Motor neuron (in vitro differentiated cells): ENCODE data around the gene MYLK. TPM values are rescaled to one million over a fixed set of nuclear protein-coding genes. Genes with fewer than 3 reads are reported as not detected.
"Not testable (repeated sequence)": the region's sequence is repeated elsewhere in the genome, so short reads cannot be mapped to it uniquely, and the experiment has no call there.

Experiments used
- ATAC-seq, 8 experiments: fragments of 200-7000 bp; cut with Tn5 transposase; replicated peaks in 6 of 8; 2 replicates each; pipeline ENCODE4 v1.8.0; 2021; ENCODE audit warnings: mild to moderate bottlenecking in 8 of 8, moderate library complexity in 8 of 8
- H3K27ac ChIP-seq, 2 donors: fragments of 250-450 bp; sonication (Bioruptor Pico); 2 replicates each; pipeline ENCODE4 v1.9.0; 2021; ENCODE audit warnings: antibody characterized with exemption in 2 of 2, mild to moderate bottlenecking in 2 of 2, moderate library complexity in 1 of 2
- H3K4me1 ChIP-seq, 2 donors: fragments of 250-450 bp; sonication (Bioruptor Pico); replicated peaks in 1 of 2; 2 replicates each; pipeline ENCODE4 v1.6.1; 2021; ENCODE audit warnings: antibody characterized with exemption in 2 of 2, mild to moderate bottlenecking in 2 of 2, moderate library complexity in 1 of 2
- H3K4me3 ChIP-seq, 5 donors: fragments of 250-450 bp; sonication (Bioruptor Pico); 2 replicates each; pipeline ENCODE4 v1.9.0; 2021; ENCODE audit warnings: antibody characterized with exemption in 5 of 5, mild to moderate bottlenecking in 5 of 5, moderate library complexity in 4 of 5
- WGBS, 10 experiments: fragments of 450-650 bp; shearing (Covaris generic); methylation state at CpG; one replicate each; pipeline ENCODE4 v1.0.0; 2022; 5-methylcytosine and 5-hydroxymethylcytosine counted together
- in situ Hi-C, 9 experiments: fragments of 400-800 bp; cut with MboI; loops; one replicate each; pipeline ENCODE4 v1.15.0; 2021; ENCODE audit warnings: low sequenced_read_pairs in 9 of 9, low pct_unique_long_range_greater_than_20kb in 2 of 9; ENCODE audit not compliant: unreplicated experiment in 9 of 9
- total RNA-seq, 8 experiments: library from RNA; unstranded; fragments of 300-600 nt; gene quantifications; 2 replicates each; pipeline versions ENCODE4 v1.2.3 to v1.2.4, GENCODE V29; 2022

MYLK gene
- total RNA-seq, 8 experiments from 2014 or later = 1.8 to 18.7 (median 6.1) TPM

DNA sequence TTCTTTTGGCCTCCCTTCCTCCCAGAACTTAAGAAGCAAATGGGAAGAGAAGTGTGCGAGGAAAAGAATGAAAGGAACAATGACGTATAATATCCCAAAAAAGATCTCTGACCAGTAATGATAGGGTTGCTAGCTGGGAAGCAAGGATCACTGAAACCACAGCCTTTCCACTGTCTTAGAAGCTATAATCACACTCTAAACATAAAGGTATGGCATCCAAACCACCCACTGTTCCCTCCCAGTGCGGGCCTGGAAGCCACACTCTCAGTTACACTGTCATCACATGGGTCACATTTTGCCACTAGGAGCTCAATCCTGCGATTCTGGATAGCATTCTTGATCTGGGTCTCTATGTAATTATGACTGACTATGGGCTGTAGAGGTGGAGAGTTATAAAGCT is 167.7 kb downstream of the MYLK start:
- 64 to 100% (median 82%) methylated on average over 1 to 4 of the region's 4 CpGs; no CpG with 5 or more reads in 2 of the 10 experiments for WGBS, 10 experiments
- in situ Hi-C loops = loop anchor here in 4 of 9 experiments (10.0 kb wide), 2 partner anchors 62 to 72 kb away; no protein-coding TSS in a partner anchor
- Histone ChIP-seq H3K4me1 (peaks cover 0 to 11% of the 10 kb centered on the region in 2 donors), H3K4me3 (no peak overlapping the region), H3K27ac (no peak overlapping the region)
- ATAC-seq = no peak

DNA sequence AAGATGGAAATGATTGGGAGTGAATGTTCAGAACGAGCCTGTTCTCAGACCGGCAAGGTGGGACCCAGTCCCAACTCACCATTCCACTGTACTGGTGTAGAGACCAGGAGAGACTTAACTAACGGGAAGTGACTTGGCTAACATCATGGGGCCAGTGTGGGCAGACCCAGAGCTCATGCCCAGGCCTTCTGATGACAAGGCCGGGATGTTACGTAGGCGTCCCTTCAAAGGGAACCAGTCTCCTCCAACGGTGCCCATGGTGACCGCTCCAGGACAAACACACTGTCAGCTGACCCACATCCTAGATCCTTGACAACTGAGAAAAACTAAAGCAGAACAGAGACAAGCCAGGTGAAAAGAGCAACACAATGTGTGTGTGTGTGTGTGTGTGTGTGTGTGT is 170.9 kb downstream of the MYLK start:
- H3K27ac ChIP-seq = no peak overlapping the region
- peaks cover 0 to 9% of the 10 kb centered on the region in 2 donors for H3K4me1 ChIP-seq
- 80 to 100% (median 84%) methylated on average over 1 to 7 of the region's 8 CpGs; no CpG with 5 or more reads in 5 of the 10 experiments for WGBS, 10 experiments
- H3K4me3 ChIP-seq = no peak overlapping the region
- ATAC-seq = peak in 5 of 8 experiments; percentile 39 to 99 (median 89)
- in situ Hi-C loops = loop anchor here in 4 of 9 experiments (10.0 kb wide), 2 partner anchors 58 to 68 kb away; no protein-coding TSS in a partner anchor

DNA sequence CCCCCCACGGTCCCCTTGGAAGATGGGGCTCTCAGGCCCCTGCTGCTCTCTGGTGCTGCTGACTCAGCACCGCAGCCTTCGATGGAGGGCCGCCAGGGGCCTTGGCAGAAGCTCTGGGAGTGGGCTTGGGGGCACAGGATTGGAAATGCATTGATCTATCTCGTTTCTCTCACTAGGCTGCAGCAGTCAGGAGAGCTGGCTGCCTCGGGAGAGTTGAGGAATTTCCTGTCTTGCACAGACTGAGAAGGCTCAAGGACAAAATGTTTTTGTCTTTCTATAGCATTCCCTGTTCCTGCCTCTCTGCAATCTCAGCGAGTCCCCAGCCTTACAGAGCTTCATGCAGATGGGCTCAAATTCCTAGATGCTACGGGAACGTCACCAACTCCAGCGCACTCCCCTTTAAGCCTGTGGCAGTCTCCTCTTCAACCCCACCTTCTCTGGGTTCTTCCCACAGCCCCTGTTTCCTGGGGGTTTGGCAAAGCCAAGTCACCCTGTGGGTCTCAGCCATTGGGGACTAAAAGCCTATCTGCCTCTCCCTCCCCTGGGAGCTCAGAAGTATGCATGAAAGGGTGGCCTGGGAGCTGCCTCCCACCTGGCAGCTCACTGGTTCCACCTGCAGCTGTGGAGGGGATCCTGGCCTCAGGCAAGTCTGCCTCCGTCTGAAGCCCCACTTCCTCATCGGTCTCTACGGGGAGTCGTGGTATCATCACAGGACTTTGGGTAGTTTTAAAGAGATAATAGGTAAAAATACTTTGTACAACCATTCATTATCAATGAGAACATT is 171.9 kb downstream of the MYLK start:
- ATAC-seq = peak in 3 of 8 experiments; percentile 32 to 37 (median 36)
- peaks cover 0 to 9% of the 10 kb centered on the region in 2 donors for H3K4me1 ChIP-seq
- in situ Hi-C loops = loop anchor here in 4 of 9 experiments (10.0 kb wide), 2 partner anchors 57 to 67 kb away; no protein-coding TSS in a partner anchor
- WGBS, 10 experiments = 20 to 96% (median 55%) methylated on average over 1 to 6 of the region's 14 CpGs; no CpG with 5 or more reads in 4 of the 10 experiments
- H3K27ac ChIP-seq = no peak overlapping the region
- no peak overlapping the region for H3K4me3 ChIP-seq

DNA sequence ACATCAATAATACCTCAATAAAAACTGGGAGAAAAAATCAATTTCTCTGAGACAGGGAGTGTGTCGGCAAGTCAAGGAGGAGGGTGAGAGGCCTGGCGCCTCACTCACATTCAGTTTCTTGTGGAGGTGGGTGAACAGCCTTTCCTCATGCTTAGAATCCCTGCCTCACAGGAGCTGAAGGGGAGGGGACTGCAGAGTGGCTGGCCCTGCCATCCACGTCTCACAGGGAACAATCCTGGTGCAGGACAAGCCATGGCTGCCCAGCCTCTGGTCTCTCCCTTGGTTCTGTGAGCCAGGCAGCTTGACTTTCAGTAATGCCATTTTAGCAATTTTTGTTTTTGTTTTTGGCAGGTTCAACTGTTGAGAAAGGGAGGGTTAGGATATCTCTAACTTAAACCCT is 172.8 kb downstream of the MYLK start:
- in situ Hi-C loops = loop anchor here in 4 of 9 experiments (10.0 kb wide), 2 partner anchors 57 to 67 kb away; no protein-coding TSS in a partner anchor
- Histone ChIP-seq H3K27ac (no peak overlapping the region), H3K4me3 (no peak overlapping the region), H3K4me1 (peaks cover 0 to 9% of the 10 kb centered on the region in 2 donors)
- no peak for ATAC-seq
- 60 to 100% (median 97%) methylated on average over 1 to 3 of the region's 3 CpGs; no CpG with 5 or more reads in 6 of the 10 experiments for WGBS, 10 experiments

DNA sequence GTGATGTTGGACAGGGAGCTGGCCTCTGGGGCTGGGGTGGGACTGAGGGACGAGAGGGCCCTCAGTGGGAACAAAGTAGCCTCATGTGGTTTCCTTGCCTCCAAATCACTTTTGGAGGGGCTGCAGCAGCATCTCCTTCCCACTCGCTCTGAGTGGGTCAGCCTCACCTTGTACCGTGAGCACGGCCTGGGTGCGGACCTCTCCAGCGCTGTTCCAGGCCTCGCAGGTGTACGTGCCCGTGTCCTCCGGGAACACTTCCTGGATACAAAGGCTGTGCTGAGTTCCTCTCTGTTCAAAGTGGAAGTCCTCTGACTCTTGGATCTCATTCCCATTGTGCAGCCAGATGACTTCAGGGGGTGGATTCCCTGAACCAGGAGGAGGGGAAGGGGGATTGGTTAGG is 175.6 kb downstream of the MYLK start:
- Histone ChIP-seq H3K4me1 (peaks cover 0 to 9% of the 10 kb centered on the region in 2 donors), H3K4me3 (no peak overlapping the region), H3K27ac (no peak overlapping the region)
- 87 to 94% methylated on average over 7 to 9 of the region's 10 CpGs; no CpG with 5 or more reads in 8 of the 10 experiments for WGBS, 10 experiments
- no peak for ATAC-seq
- in situ Hi-C loops = loop anchor here in 1 of 9 experiments (10.0 kb wide), 1 partner anchor 54 kb away; no protein-coding TSS in a partner anchor

DNA sequence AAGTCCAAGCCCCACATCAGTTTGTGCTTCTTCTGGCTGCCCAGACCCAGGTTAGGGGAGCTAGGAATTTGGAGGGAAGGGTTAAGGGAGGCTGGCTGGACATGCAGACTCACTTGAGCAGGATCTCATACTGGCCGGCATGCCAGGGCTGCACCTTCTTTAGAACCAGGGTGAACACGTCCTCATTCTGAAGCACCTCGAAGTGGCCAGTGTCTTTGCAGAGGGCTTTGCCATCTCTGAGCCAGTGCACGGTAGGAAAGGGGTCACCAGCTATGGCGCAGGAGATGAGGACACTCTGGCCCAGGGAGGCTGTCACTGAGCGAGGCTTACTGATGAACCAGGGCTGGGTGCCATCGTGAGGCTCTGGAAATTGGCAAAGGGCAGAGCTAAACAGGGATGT is 176.5 kb downstream of the MYLK start:
- not testable (repeated sequence) for ATAC-seq, H3K4me1 ChIP-seq, H3K4me3 ChIP-seq, H3K27ac ChIP-seq
- in situ Hi-C loops = loop anchor here in 1 of 9 experiments (10.0 kb wide), 1 partner anchor 53 kb away; no protein-coding TSS in a partner anchor
- 80 to 100% (median 90%) methylated on average over 1 to 5 of the region's 7 CpGs; no CpG with 5 or more reads in 6 of the 10 experiments for WGBS, 10 experiments

DNA sequence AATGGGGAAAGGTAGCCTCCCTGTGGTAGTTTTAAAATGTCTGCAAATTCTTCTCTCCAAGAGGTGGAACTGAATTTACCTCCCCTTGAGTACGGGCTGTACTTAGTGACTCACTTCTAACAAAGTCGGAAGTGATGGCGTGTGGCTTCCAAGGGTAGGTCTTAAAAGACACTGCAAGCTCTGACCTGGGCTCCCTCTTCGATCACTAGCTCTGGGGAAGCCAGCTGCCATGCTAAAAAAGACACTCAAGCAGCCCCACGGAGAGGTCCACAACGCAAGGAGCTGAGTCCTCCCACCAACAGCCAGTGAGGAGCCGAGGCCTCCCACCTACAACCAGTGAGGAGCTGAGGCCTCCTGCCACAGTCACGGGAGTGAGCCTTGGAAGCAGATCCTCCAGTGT is 177.3 kb downstream of the MYLK start:
- 75 to 100% (median 87%) methylated on average over 1 to 5 of the region's 8 CpGs; no CpG with 5 or more reads in 3 of the 10 experiments for WGBS, 10 experiments
- no peak overlapping the region for H3K27ac ChIP-seq
- in situ Hi-C loops = loop anchor here in 1 of 9 experiments (10.0 kb wide), 1 partner anchor 52 kb away; no protein-coding TSS in a partner anchor
- no peak for ATAC-seq
- H3K4me1 ChIP-seq = peaks cover 2 to 3% of the 10 kb centered on the region in 2 donors
- H3K4me3 ChIP-seq = no peak overlapping the region

DNA sequence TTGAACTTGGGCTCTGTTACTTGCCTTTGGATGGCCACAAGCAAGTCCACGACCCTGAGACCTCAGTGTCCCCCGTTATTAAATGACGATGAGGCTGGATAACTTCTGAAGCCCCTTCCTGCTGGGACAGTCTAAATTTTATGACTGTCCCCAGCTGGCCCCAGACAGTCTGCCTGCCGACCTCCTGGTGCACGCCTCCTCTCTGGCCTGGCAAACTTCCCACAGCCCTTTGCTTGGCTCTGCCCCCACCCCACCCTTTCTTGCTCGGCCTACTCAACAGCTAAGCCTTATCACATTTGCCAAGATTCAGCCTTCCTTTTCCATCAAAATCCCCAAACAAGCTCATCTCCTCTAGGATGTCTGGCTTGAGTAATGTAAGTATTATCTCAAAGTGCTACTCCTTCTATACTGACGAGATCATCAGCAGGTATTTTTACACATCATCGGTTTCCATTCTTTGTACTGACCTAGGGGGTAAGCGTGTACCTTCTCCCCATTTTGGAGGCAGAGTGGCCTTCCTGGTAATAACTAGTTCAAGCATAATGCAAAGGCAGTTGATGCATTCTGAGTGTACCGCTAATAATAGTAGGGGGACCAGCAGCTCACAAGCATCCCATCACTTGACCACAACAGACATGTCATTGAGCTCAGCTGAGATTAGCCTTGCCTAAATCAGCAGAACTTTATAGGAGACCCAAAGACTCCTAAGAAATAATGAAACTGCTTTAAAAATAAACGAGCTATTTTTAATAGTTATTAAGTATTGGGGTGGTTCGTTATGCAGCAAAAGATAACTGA is 178.4 kb downstream of the MYLK start:
- Histone ChIP-seq H3K27ac (no peak overlapping the region), H3K4me3 (no peak overlapping the region), H3K4me1 (peaks cover 10 to 11% of the 10 kb centered on the region in 2 donors)
- in situ Hi-C loops = loop anchor here in 1 of 9 experiments (10.0 kb wide), 1 partner anchor 51 kb away; no protein-coding TSS in a partner anchor
- WGBS, 10 experiments = 45 to 100% (median 88%) methylated on average over 1 to 5 of the region's 12 CpGs; no CpG with 5 or more reads in 1 of the 10 experiments
- peak in 2 of 8 experiments; percentile 25 to 38 for ATAC-seq

DNA sequence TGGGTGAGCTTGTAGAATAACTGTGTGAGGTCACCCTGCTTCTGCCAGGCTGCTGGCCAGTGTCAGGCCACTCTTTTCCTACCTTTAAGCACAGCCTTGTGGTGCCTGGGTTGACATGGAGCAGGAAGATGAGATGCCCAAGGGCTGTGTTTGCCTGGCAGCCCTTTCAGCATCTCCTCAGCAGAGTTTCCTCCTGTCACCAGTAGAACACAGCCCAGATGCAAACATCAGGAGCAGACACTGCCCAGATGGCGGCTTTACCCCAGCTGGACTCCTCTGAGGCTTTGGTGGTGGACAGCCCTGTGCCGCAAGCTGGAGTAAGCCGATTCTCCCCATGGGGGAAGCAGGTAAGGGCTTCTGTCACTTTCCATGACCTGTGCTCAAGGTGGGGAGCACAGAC is 180.5 kb downstream of the MYLK start:
- peaks cover 10 to 12% of the 10 kb centered on the region in 2 donors for H3K4me1 ChIP-seq
- H3K27ac ChIP-seq, H3K4me3 ChIP-seq, ATAC-seq: not testable (repeated sequence)
- WGBS, 10 experiments = 100% methylated on average over 1 of the region's 3 CpGs; no CpG with 5 or more reads in 9 of the 10 experiments
- in situ Hi-C loops = loop anchor here in 1 of 9 experiments (10.0 kb wide), 1 partner anchor 49 kb away; no protein-coding TSS in a partner anchor

DNA sequence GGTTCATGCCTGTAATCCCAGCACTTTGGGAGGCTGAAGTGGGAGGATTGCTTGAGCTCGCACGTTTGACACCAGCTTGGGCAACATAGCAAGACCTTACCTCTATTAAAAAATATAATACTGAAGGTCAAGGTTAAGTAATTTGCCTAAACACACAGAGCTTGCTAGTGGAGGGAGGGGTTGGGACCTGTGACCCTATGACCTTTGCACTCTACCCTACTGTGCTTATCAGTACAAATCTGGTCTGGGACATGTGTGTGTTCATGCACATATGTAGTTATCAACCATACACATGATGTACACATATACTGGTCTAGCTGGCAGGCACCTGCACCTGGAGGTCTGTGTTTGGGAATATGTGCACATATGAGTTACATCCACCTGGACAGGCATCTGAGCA is 181.4 kb downstream of the MYLK start:
- WGBS, 10 experiments = 75 to 94% (median 88%) methylated on average over 1 to 2 of the region's 2 CpGs; no CpG with 5 or more reads in 4 of the 10 experiments
- in situ Hi-C loops = loop anchor here in 1 of 9 experiments (10.0 kb wide), 1 partner anchor 48 kb away; no protein-coding TSS in a partner anchor
- no peak overlapping the region for H3K27ac ChIP-seq
- H3K4me3 ChIP-seq = no peak overlapping the region
- ATAC-seq = no peak
- H3K4me1 ChIP-seq = peaks cover 10 to 12% of the 10 kb centered on the region in 2 donors

DNA sequence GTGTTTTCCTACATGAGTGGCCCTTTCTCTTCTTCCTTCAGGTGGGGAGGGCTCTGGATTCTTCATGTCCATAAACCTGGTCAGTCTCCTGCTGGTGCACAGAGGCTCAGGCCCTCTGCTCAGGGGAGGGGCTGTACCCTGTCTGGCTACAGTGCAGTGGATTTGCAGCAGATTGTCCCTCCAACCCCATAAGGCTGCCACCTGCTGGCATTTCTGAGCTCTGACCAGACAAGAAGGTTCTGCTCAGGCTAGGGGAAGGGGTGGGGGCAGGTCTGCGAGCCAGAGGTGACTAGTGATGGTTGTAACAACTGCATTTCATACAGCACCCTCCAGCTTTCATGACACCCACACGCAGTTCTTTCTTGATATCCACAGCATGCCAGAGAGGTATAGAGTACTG is 182.1 kb downstream of the MYLK start:
- H3K4me1 ChIP-seq = peaks cover 10 to 12% of the 10 kb centered on the region in 2 donors
- H3K27ac ChIP-seq, H3K4me3 ChIP-seq: not testable (repeated sequence)
- in situ Hi-C loops = loop anchor here in 1 of 9 experiments (10.0 kb wide), 1 partner anchor 47 kb away; no protein-coding TSS in a partner anchor
- 40 to 60% methylated on average over 1 of the region's 2 CpGs; no CpG with 5 or more reads in 8 of the 10 experiments for WGBS, 10 experiments
- ATAC-seq = peak; percentile 86 to 99 (median 90)
